Liver (tissue), 3 donors: ENCODE data around the gene NKX1-1.

Source experiments
- FOXA2 ChIP-seq: IDR thresholded peaks from 2 replicates; pipeline ENCODE4 v1.6.1; 2016; ENCODE audit warnings: antibody characterized with exemption
- GABPA ChIP-seq, 2 donors: IDR thresholded peaks in 1 of 2; conservative IDR thresholded peaks in 1 of 2; 2 replicates each; pipeline ENCODE4 v1.6.1; 2016; ENCODE audit warnings: antibody characterized with exemption in 2 of 2, mild to moderate bottlenecking in 1 of 2, moderate library complexity in 1 of 2
- JUND ChIP-seq, 2 donors: IDR thresholded peaks; 2 replicates each; pipeline ENCODE4 v1.6.1; 2016; ENCODE audit warnings: antibody characterized with exemption in 2 of 2
- YY1 ChIP-seq: IDR thresholded peaks from 2 replicates; pipeline ENCODE4 v1.6.1; 2016; ENCODE audit warnings: antibody characterized with exemption, mild to moderate bottlenecking
- TF ChIP-seq, protein P1 (sequence below): fragments of 150-350 bp; IDR thresholded peaks from 2 replicates; pipeline ENCODE4 v1.5.1; 2017; ENCODE audit warnings: improper control_type of control experiment, low read depth, low read length; ENCODE audit not compliant: missing input control
- donor health status: healthy.
- donor health status: healthy.

DNA sequence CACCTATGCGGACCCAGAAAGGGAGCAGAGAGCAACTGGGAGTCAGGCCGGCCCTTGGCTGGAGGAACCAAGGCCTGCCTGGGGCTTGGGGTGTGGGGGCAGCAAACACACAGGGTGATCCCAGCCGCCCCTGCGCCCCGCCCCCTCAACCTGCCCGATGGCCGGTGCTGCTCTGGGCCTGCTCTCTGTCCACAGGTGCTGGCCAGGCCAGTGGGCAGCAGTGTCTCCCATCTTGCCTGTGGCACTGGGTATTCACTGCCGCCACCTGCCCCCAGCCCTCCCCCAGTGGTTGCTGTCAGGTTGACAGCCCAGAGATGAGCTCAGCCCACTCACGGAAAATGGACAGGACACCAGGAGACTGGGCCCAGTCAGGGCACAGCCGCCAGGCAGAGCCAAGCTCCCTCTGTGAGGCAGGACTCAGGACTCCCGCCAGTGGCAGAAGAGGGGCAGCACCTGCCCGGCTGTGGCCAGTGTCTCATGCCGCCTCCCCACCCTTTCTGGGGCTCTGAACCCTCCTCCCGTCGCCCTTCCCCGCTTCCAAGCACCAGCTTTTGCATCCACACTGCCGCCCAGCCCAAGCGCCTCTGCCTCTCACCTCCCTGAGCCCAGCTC is 4.7 kb downstream of the NKX1-1 start:
- TF ChIP-seq JUND (IDR thresholded peaks at IDR 0.05) (no peak), FOXA2 (no peak), YY1 (no peak), GABPA (IDR thresholded peaks at IDR 0.05 in 1 of 2, conservative IDR thresholded peaks at IDR 0.05 in 1 of 2) (no peak)
- TF ChIP-seq, protein P1, sequence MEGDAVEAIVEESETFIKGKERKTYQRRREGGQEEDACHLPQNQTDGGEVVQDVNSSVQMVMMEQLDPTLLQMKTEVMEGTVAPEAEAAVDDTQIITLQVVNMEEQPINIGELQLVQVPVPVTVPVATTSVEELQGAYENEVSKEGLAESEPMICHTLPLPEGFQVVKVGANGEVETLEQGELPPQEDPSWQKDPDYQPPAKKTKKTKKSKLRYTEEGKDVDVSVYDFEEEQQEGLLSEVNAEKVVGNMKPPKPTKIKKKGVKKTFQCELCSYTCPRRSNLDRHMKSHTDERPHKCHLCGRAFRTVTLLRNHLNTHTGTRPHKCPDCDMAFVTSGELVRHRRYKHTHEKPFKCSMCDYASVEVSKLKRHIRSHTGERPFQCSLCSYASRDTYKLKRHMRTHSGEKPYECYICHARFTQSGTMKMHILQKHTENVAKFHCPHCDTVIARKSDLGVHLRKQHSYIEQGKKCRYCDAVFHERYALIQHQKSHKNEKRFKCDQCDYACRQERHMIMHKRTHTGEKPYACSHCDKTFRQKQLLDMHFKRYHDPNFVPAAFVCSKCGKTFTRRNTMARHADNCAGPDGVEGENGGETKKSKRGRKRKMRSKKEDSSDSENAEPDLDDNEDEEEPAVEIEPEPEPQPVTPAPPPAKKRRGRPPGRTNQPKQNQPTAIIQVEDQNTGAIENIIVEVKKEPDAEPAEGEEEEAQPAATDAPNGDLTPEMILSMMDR: no peak
